HepG2 (cell line): Measurements from ENCODE around the gene ODC1. TPM values are rescaled to one million over a fixed set of nuclear protein-coding genes. Genes with fewer than 3 reads are reported as not detected.

ENCODE experiments used
- ATAC-seq: fragments of 200-7000 bp; cut with Tn5 transposase; 3 replicates; pipeline ENCODE4 v1.9.1; 2020; ENCODE audit warnings: mild to moderate bottlenecking, moderate library complexity
- BruUV-seq: library from RNA; stranded (reverse); fragments of 400-500 nt; replicated peaks from 2 replicates; lab custom pipeline; 2021; lab: Mats Ljungman, UMichigan
- CTCF ChIA-PET: fragments of 300-600 bp; formaldehyde crosslinking; extraction: SDS; loops from one replicate; lab custom pipeline; 2021; ENCODE audit warnings: low total read pairs, inconsistent platforms, low intra/inter-chr PET ratio; lab: Yijun Ruan, JAX
- POLR2A ChIA-PET: fragments of 350-600 bp; sonication (Branson Sonifier 250); formaldehyde crosslinking; loops from one replicate; lab custom pipeline; 2020; ENCODE audit warnings: antibody characterized with exemption, inconsistent platforms; lab: Yijun Ruan, JAX
- DNase-seq: peaks from one replicate; pipeline ENCODE4 v3.0.0-alpha.2; 2015; ENCODE audit warnings: low spot score
- FAIRE-seq: peaks from 3 replicates; lab custom pipeline; 2011; peaks lifted over from hg19 to GRCh38; lab: Jason Lieb, UNC
- H2AFZ ChIP-seq: one replicate; pipeline ENCODE4 v1.6.1; 2011; ENCODE audit warnings: low read length, inconsistent platforms
- H3K27ac ChIP-seq: fragments of 300-600 bp; 3 replicates; pipeline ENCODE4 v1.8.0; 2011; ENCODE audit warnings: mixed run types, mild to moderate bottlenecking, mixed read lengths, low read length, inconsistent platforms; ENCODE audit not compliant: insufficient read depth; ENCODE audit errors: extremely low read length
- H3K27me3 ChIP-seq, 2 experiments: fragments of 200-600 bp in 1 of 2; 2 replicates in 1 of 2; 3 replicates in 1 of 2; pipeline versions ENCODE4 v1.6.0 to v1.8.0; 2011; ENCODE audit warnings: low read length in 2 of 2, mild to moderate bottlenecking in 2 of 2, moderate library complexity in 2 of 2, inconsistent platforms in 1 of 2; ENCODE audit not compliant: insufficient read depth in 2 of 2, control insufficient read depth in 1 of 2
- H3K36me3 ChIP-seq, 2 experiments: fragments of 200-600 bp in 1 of 2; replicated peaks in 1 of 2; 2 replicates in 1 of 2; 3 replicates in 1 of 2; pipeline versions ENCODE4 v1.5.1 to v1.8.0; 2011; ENCODE audit warnings: low read length in 2 of 2, inconsistent platforms in 1 of 2; ENCODE audit not compliant: insufficient read depth in 2 of 2, control insufficient read depth in 1 of 2
- H3K4me1 ChIP-seq: 2 replicates; pipeline ENCODE4 v1.5.1; 2012; ENCODE audit warnings: low read length, inconsistent platforms; ENCODE audit not compliant: insufficient read depth
- H3K4me2 ChIP-seq: 2 replicates; pipeline ENCODE4 v1.6.0; 2011; ENCODE audit warnings: low read depth, low read length, inconsistent platforms
- H3K4me3 ChIP-seq, 3 experiments: fragments of 200-600 bp in 1 of 3; sonication (generic), shearing (Covaris generic) in 1 of 3; replicated peaks in 1 of 3; 2 replicates each; pipeline ENCODE4 v1.5.1; 2011 to 2016; ENCODE audit warnings: low read length in 3 of 3, inconsistent platforms in 2 of 3, low read depth in 2 of 3, mild to moderate bottlenecking in 2 of 3, control low read depth in 1 of 3, mixed read lengths in 1 of 3; ENCODE audit not compliant: insufficient read depth in 1 of 3
- H3K79me2 ChIP-seq: one replicate; pipeline ENCODE4 v1.6.1; 2011; ENCODE audit warnings: low read length, inconsistent platforms; ENCODE audit not compliant: insufficient read depth
- H3K9ac ChIP-seq: 2 replicates; pipeline ENCODE4 v1.6.0; 2011; ENCODE audit warnings: mild to moderate bottlenecking, low read depth, low read length, inconsistent platforms; ENCODE audit not compliant: insufficient read depth
- H3K9me3 ChIP-seq: 2 replicates; pipeline ENCODE4 v1.5.1; 2012; ENCODE audit warnings: mild to moderate bottlenecking, low read length
- H4K20me1 ChIP-seq: 2 replicates; pipeline ENCODE4 v1.6.0; 2011; ENCODE audit warnings: inconsistent platforms, mild to moderate bottlenecking, low read length, moderate library complexity; ENCODE audit not compliant: insufficient read depth
- KDM3A ChIP-seq: IDR thresholded peaks from 2 replicates; pipeline ENCODE4 v1.6.1; 2018; ENCODE audit warnings: low read depth, missing compliant biosample characterization
- NCOR1 ChIP-seq: fragments of 200-600 bp; sonication (generic); IDR thresholded peaks from 2 replicates; pipeline ENCODE4 v1.7.0; 2017; ENCODE audit warnings: antibody characterized with exemption, low read length, borderline replicate concordance
- PPARG ChIP-seq: conservative IDR thresholded peaks from 2 replicates; pipeline ENCODE4 v1.6.1; 2016; ENCODE audit warnings: missing biosample characterization, missing genetic modification reagents
- TCF7L2 ChIP-seq: IDR thresholded peaks from 2 replicates; pipeline ENCODE4 v1.6.1; 2011; ENCODE audit warnings: mild to moderate bottlenecking, low read depth, low read length, moderate library complexity
- YY1 ChIP-seq: IDR thresholded peaks from 2 replicates; pipeline ENCODE4 v1.6.1; 2011; ENCODE audit warnings: low read length, low read depth, moderate library complexity, mild to moderate bottlenecking; ENCODE audit not compliant: insufficient read depth, insufficient replicate concordance
- ZNF180 ChIP-seq: sonication (generic); formaldehyde crosslinking; IDR thresholded peaks from 2 replicates; pipeline ENCODE4 v1.4.0; 2020; ENCODE audit warnings: low read depth, missing genetic modification reagents, borderline replicate concordance
- ZNF546 ChIP-seq: sonication (generic); formaldehyde crosslinking; conservative IDR thresholded peaks from 2 replicates; pipeline ENCODE4 v1.8.1; 2023; ENCODE audit warnings: mild to moderate bottlenecking, missing genetic modification reagents
- ZNF737 ChIP-seq: sonication (generic); formaldehyde crosslinking; IDR thresholded peaks from 2 replicates; pipeline ENCODE4 v1.5.0; 2020; ENCODE audit warnings: missing genetic modification reagents, mild to moderate bottlenecking, borderline replicate concordance
- WGBS: methylation state at CpG from one replicate; pipeline ENCODE4 v1.1.6; 2017; ENCODE audit warnings: low lambda C conversion rate; 5-methylcytosine and 5-hydroxymethylcytosine counted together
- in situ Hi-C: cut with HindIII; loops from 2 replicates; pipeline ENCODE4 v1.10.0; 2017; ENCODE audit warnings: low pct_unique_long_range_greater_than_20kb; ENCODE audit not compliant: extremely low pct_ligation_motif_present
- intact Hi-C: fragments of 100-400 bp; cut with micrococcal nuclease; formaldehyde crosslinking; loops from one replicate; pipeline ENCODE4 v1.10.0; 2022; ENCODE audit not compliant: unreplicated experiment
- polyA plus RNA-seq, 8 experiments: library from polyadenylated mRNA; depleted of rRNA in 3 of 8; stranded (reverse) in 7 of 8; unstranded in 1 of 8; fragments of >200 nt; fragmentation: Illumina TruSeq in 4 of 8; extraction: Trizol in 4 of 8; gene quantifications; 2 replicates each; pipeline versions ENCODE4 v1.2.1 to v1.2.3, GENCODE V29; 2011 to 2016; ENCODE audit warnings: low read depth in 4 of 8, missing spikeins in 1 of 8, mixed read lengths in 1 of 8; ENCODE audit not compliant: insufficient read depth in 1 of 8
- total RNA-seq, 5 experiments: library from RNA; depleted of rRNA; stranded (reverse); fragments of >200 nt; fragmentation: Illumina TruSeq; extraction: Trizol; gene quantifications; 2 replicates each; pipeline ENCODE4 v1.2.3, GENCODE V29; 2016; ENCODE audit warnings: low read depth in 1 of 5

ODC1 gene
- total and polyA plus RNA-seq, 2 of the 13 experiments (the other 11 are each of a cell fraction or from before 2014, with no cell fraction given): 142 to 371 TPM

- Histone ChIP-seq H3K36me3 (no peaks in the 10 kb centered on the region), H3K9ac (no peak overlapping the region), H3K4me3 (no peak overlapping the region), H2AFZ (no peak overlapping the region), H3K79me2 (no peaks in the 10 kb centered on the region), H3K27ac (no peak overlapping the region), H3K27me3 (peaks cover 6 to 37% of the 10 kb centered on the region in 2 experiments; a peak in 4 of 5 replicates), H3K4me1 (peaks cover 54% of the 10 kb centered on the region), H3K4me2 (no peak overlapping the region), H4K20me1 (no peaks in the 10 kb centered on the region), H3K9me3 (no peaks in the 10 kb centered on the region)
- TF ChIP-seq ZNF180 (CRISPR knock-in tag): no peak
- no peak for TF ChIP-seq ZNF737
- no peak for TF ChIP-seq KDM3A (CRISPR knock-in tag)
- TF ChIP-seq ZNF546 (CRISPR knock-in tag): no peak
- TF ChIP-seq YY1: no peak
- no peak for TF ChIP-seq PPARG (CRISPR knock-in tag)
- no TSS peak for BruUV-seq
- intact Hi-C loops: loop anchor here (5.0 kb wide), 1 partner anchor 34 kb away; no protein-coding TSS in a partner anchor
- POLR2A ChIA-PET: no interaction called here
- WGBS: 56% methylated on average over 1 of the region's 1 CpG
- ATAC-seq: no peak
- no peak for DNase-seq
- CTCF ChIA-PET: no interaction called here
- in situ Hi-C loops: no loop called here
- no peak for FAIRE-seq
Observed at GRCh38 chr2:10486091-10486490, 38.0 kb upstream of the ODC1 start.

DNA sequence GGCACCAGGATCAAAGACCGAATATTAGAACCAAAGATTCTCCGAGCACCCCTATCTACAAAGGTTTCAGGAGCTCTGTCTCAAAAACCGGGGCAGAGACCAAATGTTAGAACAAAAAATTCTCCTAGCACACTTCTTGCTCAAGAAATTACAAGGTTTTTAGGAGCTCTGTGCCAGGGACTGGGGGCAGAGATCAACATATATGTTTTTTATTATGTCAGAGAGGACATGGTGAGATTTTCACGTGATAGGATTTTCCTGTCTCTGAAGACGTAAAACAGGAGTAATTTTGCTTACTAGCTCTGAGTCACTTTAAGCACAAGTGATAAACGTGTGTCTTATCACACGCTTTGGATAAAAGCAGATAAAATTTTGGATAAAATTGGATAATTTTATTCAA, 34.8 kb upstream of the ODC1 start:
- H3K9me3 ChIP-seq: no peaks in the 10 kb centered on the region
- H3K27ac ChIP-seq: no peak overlapping the region
- TF ChIP-seq NCOR1: 0 out of 2 replicates have a peak, but pooled peaks have one; percentile 7
- no peak for TF ChIP-seq TCF7L2
- intact Hi-C loops: no loop called here
- peaks cover 70% of the 10 kb centered on the region for H3K4me1 ChIP-seq
- WGBS: 10% methylated on average over 7 of the region's 7 CpGs
- no peak overlapping the region for H2AFZ ChIP-seq
- ATAC-seq: no peak
- H3K4me2 ChIP-seq: peak overlapping the region; percentile 58
- peaks cover 4 to 28% of the 10 kb centered on the region in 2 experiments; a peak in 4 of 5 replicates for H3K27me3 ChIP-seq
- H3K36me3 ChIP-seq: no peaks in the 10 kb centered on the region
- no peaks in the 10 kb centered on the region for H4K20me1 ChIP-seq
- peak overlapping the region in 1 of 3 experiments; percentile 21; a peak in 2 of 6 replicates for H3K4me3 ChIP-seq
- FAIRE-seq: no peak
- no peak overlapping the region for H3K9ac ChIP-seq
- no peaks in the 10 kb centered on the region for H3K79me2 ChIP-seq
- no TSS peak for BruUV-seq
- ChIA-PET CTCF (no interaction called here), POLR2A (interaction anchor here (1.4 kb wide), 1 partner anchor 34 kb away, joined by 13 read pairs; the partner anchor contains the start of gene ODC1)
- in situ Hi-C loops: no loop called here
- DNase-seq: no peak
